OCI-LY3 (cell line): ENCODE results near the gene SMCHD1.
"Not testable (repeated sequence)": the region's sequence is repeated elsewhere in the genome, so short reads cannot be mapped to it uniquely, and the experiment has no call there.

Experiments
- CTCF ChIP-seq: fragments of 200-600, 300-600 bp; sonication (generic); IDR thresholded peaks from 2 replicates; pipeline ENCODE4 v1.5.1; 2014; ENCODE audit warnings: antibody characterized with exemption, low read length, low read depth
- EZH2phosphoT487 ChIP-seq: fragments of 200-600 bp; shearing (Covaris generic); IDR thresholded peaks from 2 replicates; pipeline ENCODE4 v1.6.1; 2018; ENCODE audit warnings: antibody characterized with exemption, mixed run types, low read depth

DNA sequence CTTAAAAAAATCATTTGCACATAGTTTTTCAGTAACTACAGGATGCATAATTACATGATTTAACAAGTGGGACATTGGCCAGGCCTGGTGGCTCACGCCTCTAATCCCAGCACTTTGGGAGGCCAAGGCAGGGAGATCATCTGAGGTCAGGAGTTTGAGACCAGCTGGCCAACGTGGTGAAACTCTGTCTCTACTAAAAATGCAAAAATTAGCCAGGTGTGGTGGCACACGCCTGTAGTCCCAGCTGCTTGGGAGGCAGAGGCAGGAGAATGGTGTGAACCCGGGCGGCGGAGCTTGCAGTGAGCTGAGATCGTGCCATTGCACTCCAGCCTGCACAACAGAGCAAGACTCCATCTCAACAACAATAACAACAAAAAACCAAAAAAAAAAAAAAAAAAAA, 6.8 kb downstream of the SMCHD1 start:
- not testable (repeated sequence) for TF ChIP-seq CTCF, EZH2phosphoT487
